ENCODE results near the gene CAPN5. TPM values are rescaled to one million over a fixed set of nuclear protein-coding genes. Genes with fewer than 3 reads are reported as not detected.

The CAPN5 gene
- polyA plus RNA-seq, 4 donors: 17.4 to 31.9 (median 24.7) TPM

DNA sequence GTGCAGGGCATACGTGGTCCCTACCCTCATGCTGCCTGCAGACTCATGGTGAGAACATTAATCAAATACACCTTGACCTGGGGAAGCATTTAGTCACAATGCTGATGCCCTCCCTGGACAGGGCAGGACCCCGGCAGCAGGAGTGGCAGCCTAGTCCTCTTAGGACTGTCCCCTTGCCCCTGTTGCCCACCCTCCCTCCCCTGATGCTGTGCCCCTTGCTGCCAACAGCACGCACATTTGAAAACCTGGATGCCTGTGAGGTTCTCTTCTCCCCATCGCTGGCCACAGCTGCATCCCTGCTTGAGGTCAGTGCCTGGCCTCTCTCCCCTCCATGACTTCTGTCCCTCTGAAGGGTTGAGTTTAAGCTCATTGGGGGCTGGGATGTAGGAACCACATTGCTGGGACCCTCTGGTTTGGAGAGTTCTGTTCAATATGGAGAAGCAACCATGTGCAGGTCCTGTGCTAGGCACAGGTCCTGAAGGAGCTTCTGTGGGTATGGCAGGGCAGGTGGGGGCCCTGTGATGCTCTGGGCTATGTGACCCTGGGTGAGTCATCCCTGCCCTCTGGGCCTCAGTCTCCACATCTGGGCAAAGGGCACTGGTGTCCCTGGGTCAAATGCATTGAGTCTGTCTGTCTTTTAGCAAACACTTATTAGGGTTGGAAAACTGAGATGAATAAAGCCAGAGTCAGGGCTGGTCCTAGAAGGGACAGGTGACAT is 92.6 kb downstream of the CAPN5 start:
- no peak for DNase-seq (ENCODE audit: low read depth in 4 of 4, low spot score in 3 of 4)

GRCh38 chr11:77159937-77160495 is 93.2 kb downstream of the CAPN5 start:
- no peak for DNase-seq (ENCODE audit: low read depth in 4 of 4, low spot score in 3 of 4)

- DNase-seq (ENCODE audit: low read depth in 4 of 4, low spot score in 3 of 4): no peak
Observed at GRCh38 chr11:77163271-77163670, 96.5 kb downstream of the CAPN5 start.

- no peak for DNase-seq (ENCODE audit: low read depth in 4 of 4, low spot score in 3 of 4)
Observed at GRCh38 chr11:77165066-77165465, 98.3 kb downstream of the CAPN5 start.

DNA sequence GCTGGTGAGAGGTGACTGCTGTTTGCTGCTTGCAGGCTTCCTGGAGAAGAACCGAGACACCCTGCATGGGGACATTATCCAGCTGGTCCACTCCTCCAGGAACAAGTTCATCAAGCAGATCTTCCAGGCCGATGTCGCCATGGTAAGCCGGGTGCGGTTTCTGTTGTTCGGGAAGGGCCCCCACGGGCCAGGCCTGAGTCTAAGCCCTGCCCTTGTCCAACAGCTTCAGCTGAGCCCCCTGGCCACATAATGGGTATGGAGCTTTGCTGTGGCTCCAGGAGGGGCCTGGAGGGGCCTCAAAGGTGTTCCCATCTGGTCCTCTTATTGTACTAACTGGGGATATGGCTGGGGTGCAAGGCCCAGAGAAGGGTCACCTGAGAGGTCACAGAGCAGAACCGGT is 99.2 kb downstream of the CAPN5 start:
- DNase-seq (ENCODE audit: low read depth in 4 of 4, low spot score in 3 of 4): no peak

DNA sequence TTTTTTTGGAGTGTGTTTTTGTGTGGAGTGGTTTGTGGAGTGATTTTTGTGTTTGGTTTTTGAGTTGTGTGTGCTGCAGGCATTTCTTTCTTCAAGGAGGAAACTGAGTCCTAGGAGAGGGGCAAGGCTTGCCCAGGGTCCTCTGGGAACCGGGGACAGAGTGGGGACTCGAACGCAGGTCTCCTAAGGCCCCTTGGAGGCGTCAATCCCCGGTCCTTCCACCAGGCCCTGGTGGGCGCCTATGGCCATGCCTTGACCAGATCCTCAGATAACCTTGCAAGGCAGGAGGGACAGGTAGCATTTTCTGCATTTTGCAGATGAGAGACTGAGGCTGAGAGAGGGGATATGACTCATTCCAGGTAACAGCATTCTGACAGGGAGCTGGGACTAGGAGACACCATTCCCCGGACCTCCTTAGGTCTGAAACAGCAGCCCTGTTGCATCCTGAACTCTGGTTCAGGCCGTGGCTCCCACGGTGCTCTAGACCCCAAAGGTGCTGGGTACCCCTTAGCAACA is 100.4 kb downstream of the CAPN5 start:
- DNase-seq (ENCODE audit: low read depth in 4 of 4, low spot score in 3 of 4): no peak

GRCh38 chr11:77167791-77168190 is 101.0 kb downstream of the CAPN5 start:
- no peak for DNase-seq (ENCODE audit: low read depth in 4 of 4, low spot score in 3 of 4)

- no peak for DNase-seq (ENCODE audit: low read depth in 4 of 4, low spot score in 3 of 4)
Observed at GRCh38 chr11:77170107-77170506, 103.3 kb downstream of the CAPN5 start.

GRCh38 chr11:77171254-77171653 is 104.5 kb downstream of the CAPN5 start:
- DNase-seq (ENCODE audit: low read depth in 4 of 4, low spot score in 3 of 4): no peak

GRCh38 chr11:77171885-77172665 is 105.3 kb downstream of the CAPN5 start:
- DNase-seq (ENCODE audit: low read depth in 4 of 4, low spot score in 3 of 4): no peak

GRCh38 chr11:77172666-77172982 is 105.9 kb downstream of the CAPN5 start:
- no peak for DNase-seq (ENCODE audit: low read depth in 4 of 4, low spot score in 3 of 4)

DNA sequence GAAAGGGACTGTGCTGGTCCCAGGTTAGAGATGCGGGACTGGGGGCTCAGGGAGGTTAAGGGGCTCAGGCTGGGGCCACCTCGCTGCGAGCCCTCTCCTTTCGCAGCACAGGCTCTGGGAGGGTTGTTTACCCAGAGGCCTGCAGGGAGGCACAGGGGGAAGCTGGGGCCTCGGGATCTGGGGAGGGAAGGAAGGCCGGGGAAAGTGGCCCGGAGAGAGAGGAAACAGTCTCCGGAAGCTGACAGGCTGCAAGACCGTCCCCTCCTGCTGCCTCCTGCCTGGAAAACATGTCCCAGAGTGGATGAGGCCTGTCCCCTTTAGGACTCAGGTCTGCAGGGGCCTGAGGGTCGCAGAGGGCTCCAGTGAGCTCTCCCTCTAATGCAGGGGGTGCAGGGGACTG is 106.7 kb downstream of the CAPN5 start:
- DNase-seq (ENCODE audit: low read depth in 4 of 4, low spot score in 3 of 4): no peak

DNA sequence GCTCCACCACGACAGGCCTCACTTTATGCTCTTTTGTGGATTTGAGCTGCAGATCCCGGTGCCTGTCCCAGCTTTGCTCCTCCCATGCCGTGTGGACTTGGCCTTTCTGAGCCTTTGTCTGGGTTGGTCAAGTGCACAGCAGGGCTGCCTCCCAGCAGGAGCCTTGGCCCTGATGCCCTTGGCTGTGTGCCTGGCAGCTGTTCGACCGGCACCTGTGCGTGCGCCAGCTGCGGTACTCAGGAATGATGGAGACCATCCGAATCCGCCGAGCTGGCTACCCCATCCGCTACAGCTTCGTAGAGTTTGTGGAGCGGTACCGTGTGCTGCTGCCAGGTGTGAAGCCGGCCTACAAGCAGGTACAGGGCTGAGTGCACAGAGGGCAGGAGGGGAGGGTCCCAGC is 107.8 kb downstream of the CAPN5 start:
- DNase-seq (ENCODE audit: low read depth in 4 of 4, low spot score in 3 of 4): no peak

GRCh38 chr11:77175021-77175842 is 108.5 kb downstream of the CAPN5 start:
- no peak for DNase-seq (ENCODE audit: low read depth in 4 of 4, low spot score in 3 of 4)

Other genes with a start within 250 kb of the CAPN5 start
- gene ACER3, start 206.1 kb upstream of the CAPN5 start, polyA plus RNA-seq (ENCODE audit: insufficient read length in 4 of 4): 10 to 100 TPM; 14.8 to 18.2 (median 16.7) TPM
- gene B3GNT6, start 32.6 kb upstream of the CAPN5 start, polyA plus RNA-seq (ENCODE audit: insufficient read length in 4 of 4): not detected
- gene OMP, start 35.9 kb downstream of the CAPN5 start, polyA plus RNA-seq (ENCODE audit: insufficient read length in 4 of 4): under 1 TPM in 2 of 4 donors, not detected in 2; 0.50 to 0.53 TPM
- gene MYO7A, start 61.3 kb downstream of the CAPN5 start, polyA plus RNA-seq (ENCODE audit: insufficient read length in 4 of 4): 1 to 10 TPM; 2.2 to 4.2 (median 2.8) TPM
- gene GDPD4, start 234.7 kb downstream of the CAPN5 start, polyA plus RNA-seq (ENCODE audit: insufficient read length in 4 of 4): under 1 TPM in 3 of 4 donors, not detected in 1; 0.18 to 0.46 (median 0.34) TPM

Measured in left renal pelvis (tissue), 4 donors.